MM.1S (cell line): ENCODE data around the gene R3HDM2.

ENCODE experiments used
- CTCF ChIP-seq: fragments of 300-600 bp; sonication (generic); IDR thresholded peaks from 2 replicates; pipeline ENCODE4 v1.5.1; 2016; ENCODE audit warnings: antibody characterized with exemption, low read length, mixed read lengths
- EZH2 ChIP-seq: fragments of 300-600 bp; sonication (generic); optimal IDR thresholded peaks from 2 replicates; pipeline ENCODE3; 2017; ENCODE audit warnings: low read depth, mild to moderate bottlenecking, antibody characterized with exemption, low read length, mixed read lengths
- EZH2phosphoT487 ChIP-seq: fragments of 300-600 bp; sonication (generic); IDR thresholded peaks from 2 replicates; pipeline ENCODE4 v1.6.1; 2018; ENCODE audit warnings: antibody characterized with exemption, low read length

- no peak for TF ChIP-seq CTCF
- TF ChIP-seq EZH2: no peak
- no peak for TF ChIP-seq EZH2phosphoT487
Measured at GRCh38 chr12:57225680-57226210, 205.1 kb downstream of the R3HDM2 start.
